ENCODE measurements around the gene FFAR1.

FFAR1 gene

GRCh38 chr19:35365303-35365702 is 17.6 kb downstream of the FFAR1 start:
- no peak for TF ChIP-seq CSDC2 (CRISPR knock-in tag; IDR thresholded peaks at IDR 0.05)
- TF ChIP-seq ZC3H10 (CRISPR knock-in tag; IDR thresholded peaks at IDR 0.05), result no peak
- TF ChIP-seq, protein P1, sequence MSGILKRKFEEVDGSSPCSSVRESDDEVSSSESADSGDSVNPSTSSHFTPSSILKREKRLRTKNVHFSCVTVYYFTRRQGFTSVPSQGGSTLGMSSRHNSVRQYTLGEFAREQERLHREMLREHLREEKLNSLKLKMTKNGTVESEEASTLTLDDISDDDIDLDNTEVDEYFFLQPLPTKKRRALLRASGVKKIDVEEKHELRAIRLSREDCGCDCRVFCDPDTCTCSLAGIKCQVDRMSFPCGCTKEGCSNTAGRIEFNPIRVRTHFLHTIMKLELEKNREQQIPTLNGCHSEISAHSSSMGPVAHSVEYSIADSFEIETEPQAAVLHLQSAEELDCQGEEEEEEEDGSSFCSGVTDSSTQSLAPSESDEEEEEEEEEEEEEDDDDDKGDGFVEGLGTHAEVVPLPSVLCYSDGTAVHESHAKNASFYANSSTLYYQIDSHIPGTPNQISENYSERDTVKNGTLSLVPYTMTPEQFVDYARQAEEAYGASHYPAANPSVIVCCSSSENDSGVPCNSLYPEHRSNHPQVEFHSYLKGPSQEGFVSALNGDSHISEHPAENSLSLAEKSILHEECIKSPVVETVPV (CRISPR knock-in tag; IDR thresholded peaks at IDR 0.05), result no peak
- TF ChIP-seq ZNF565 (CRISPR knock-in tag; conservative IDR thresholded peaks at IDR 0.05; ENCODE audit: low read depth), result no peak
- no peak for TF ChIP-seq TOX (CRISPR knock-in tag; IDR thresholded peaks at IDR 0.05; ENCODE audit: borderline replicate concordance)
- TF ChIP-seq SNAI2 (CRISPR knock-in tag; IDR thresholded peaks at IDR 0.05), result no peak
- no peak for TF ChIP-seq OSR1 (CRISPR knock-in tag; IDR thresholded peaks at IDR 0.05)
- TF ChIP-seq ZFP3 (CRISPR knock-in tag; IDR thresholded peaks at IDR 0.05), result no peak
- TF ChIP-seq ZFP30 (CRISPR knock-in tag; IDR thresholded peaks at IDR 0.05), result no peak
- TF ChIP-seq, protein P2, sequence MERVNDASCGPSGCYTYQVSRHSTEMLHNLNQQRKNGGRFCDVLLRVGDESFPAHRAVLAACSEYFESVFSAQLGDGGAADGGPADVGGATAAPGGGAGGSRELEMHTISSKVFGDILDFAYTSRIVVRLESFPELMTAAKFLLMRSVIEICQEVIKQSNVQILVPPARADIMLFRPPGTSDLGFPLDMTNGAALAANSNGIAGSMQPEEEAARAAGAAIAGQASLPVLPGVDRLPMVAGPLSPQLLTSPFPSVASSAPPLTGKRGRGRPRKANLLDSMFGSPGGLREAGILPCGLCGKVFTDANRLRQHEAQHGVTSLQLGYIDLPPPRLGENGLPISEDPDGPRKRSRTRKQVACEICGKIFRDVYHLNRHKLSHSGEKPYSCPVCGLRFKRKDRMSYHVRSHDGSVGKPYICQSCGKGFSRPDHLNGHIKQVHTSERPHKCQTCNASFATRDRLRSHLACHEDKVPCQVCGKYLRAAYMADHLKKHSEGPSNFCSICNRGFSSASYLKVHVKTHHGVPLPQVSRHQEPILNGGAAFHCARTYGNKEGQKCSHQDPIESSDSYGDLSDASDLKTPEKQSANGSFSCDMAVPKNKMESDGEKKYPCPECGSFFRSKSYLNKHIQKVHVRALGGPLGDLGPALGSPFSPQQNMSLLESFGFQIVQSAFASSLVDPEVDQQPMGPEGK (CRISPR knock-in tag; IDR thresholded peaks at IDR 0.05; ENCODE audit: borderline replicate concordance), result no peak
- TF ChIP-seq ISL1 (CRISPR knock-in tag; IDR thresholded peaks at IDR 0.05), result no peak

DNA sequence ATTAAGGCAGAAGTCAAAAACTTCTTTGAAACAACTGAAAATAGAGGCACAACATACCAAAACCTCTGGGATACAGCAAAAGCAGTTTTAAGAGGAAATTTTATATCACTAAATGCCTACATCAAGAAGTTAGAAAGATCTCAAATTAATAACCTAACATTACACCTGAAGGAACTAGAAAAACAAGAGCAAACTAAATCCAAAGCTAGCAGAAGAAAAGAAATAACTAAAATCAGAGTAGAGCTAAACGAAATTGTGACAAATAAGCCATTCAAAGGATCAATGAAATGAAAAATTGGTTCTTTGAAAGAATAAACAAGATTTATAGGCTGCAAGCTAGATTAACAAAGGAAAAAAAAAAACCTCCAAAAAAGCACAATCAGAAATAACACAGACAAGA is 20.7 kb downstream of the FFAR1 start:
- no peak for ATAC-seq
- no peak for TF ChIP-seq GLIS3 (CRISPR knock-in tag; IDR thresholded peaks at IDR 0.05)
- no peak for TF ChIP-seq BACH2 (CRISPR knock-in tag; IDR thresholded peaks at IDR 0.05; ENCODE audit: borderline replicate concordance)
- no peak for TF ChIP-seq ISL1 (CRISPR knock-in tag; IDR thresholded peaks at IDR 0.05)
- no peak for TF ChIP-seq PPARA (CRISPR knock-in tag; IDR thresholded peaks at IDR 0.05; ENCODE audit: borderline replicate concordance)
- TF ChIP-seq, protein P1 (CRISPR knock-in tag; IDR thresholded peaks at IDR 0.05), result no peak
- no peak for TF ChIP-seq TCF4 (CRISPR knock-in tag; IDR thresholded peaks at IDR 0.05; ENCODE audit: borderline replicate concordance)

More at GRCh38 chr19:35365303-35365702, 17.6 kb downstream of the FFAR1 start:
- ATAC-seq, result no peak

DNA sequence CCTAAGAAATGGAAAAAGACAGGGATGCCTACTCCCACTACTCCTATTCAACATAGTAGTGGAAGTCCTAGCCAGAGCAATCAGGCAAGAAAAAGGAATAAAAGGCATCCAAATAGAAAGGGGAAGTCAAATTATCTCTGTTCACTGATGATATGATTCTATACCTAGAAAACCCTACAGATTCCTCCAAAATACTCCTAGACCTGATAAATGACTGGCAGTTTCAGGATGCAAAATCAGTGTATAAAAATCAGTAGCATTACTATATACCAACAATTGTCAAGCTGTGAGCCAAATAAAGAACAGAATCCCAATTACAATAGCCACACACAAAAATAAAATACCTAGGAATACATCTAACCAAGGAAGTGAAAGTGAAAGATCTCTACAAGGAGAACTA is 21.8 kb downstream of the FFAR1 start:
- ATAC-seq, result no peak
- TF ChIP-seq, protein P3, sequence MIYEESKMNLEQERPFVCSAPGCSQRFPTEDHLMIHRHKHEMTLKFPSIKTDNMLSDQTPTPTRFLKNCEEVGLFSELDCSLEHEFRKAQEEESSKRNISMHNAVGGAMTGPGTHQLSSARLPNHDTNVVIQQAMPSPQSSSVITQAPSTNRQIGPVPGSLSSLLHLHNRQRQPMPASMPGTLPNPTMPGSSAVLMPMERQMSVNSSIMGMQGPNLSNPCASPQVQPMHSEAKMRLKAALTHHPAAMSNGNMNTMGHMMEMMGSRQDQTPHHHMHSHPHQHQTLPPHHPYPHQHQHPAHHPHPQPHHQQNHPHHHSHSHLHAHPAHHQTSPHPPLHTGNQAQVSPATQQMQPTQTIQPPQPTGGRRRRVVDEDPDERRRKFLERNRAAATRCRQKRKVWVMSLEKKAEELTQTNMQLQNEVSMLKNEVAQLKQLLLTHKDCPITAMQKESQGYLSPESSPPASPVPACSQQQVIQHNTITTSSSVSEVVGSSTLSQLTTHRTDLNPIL (CRISPR knock-in tag; IDR thresholded peaks at IDR 0.05; ENCODE audit: low read depth), result no peak
- TF ChIP-seq ZNF70 (CRISPR knock-in tag; IDR thresholded peaks at IDR 0.05), result no peak
- TF ChIP-seq SNAI2 (CRISPR knock-in tag; IDR thresholded peaks at IDR 0.05), result no peak
- TF ChIP-seq TOX (CRISPR knock-in tag; IDR thresholded peaks at IDR 0.05; ENCODE audit: borderline replicate concordance), result no peak
- TF ChIP-seq BACH2 (CRISPR knock-in tag; IDR thresholded peaks at IDR 0.05; ENCODE audit: borderline replicate concordance), result no peak
- no peak for TF ChIP-seq CSDC2 (CRISPR knock-in tag; IDR thresholded peaks at IDR 0.05)
- TF ChIP-seq, protein P4, sequence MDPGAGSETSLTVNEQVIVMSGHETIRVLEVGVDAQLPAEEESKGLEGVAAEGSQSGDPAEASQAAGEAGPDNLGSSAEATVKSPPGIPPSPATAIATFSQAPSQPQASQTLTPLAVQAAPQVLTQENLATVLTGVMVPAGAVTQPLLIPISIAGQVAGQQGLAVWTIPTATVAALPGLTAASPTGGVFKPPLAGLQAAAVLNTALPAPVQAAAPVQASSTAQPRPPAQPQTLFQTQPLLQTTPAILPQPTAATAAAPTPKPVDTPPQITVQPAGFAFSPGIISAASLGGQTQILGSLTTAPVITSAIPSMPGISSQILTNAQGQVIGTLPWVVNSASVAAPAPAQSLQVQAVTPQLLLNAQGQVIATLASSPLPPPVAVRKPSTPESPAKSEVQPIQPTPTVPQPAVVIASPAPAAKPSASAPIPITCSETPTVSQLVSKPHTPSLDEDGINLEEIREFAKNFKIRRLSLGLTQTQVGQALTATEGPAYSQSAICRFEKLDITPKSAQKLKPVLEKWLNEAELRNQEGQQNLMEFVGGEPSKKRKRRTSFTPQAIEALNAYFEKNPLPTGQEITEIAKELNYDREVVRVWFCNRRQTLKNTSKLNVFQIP (CRISPR knock-in tag; IDR thresholded peaks at IDR 0.05; ENCODE audit: borderline replicate concordance, low read depth), result no peak
- TF ChIP-seq TCF4 (CRISPR knock-in tag; IDR thresholded peaks at IDR 0.05; ENCODE audit: borderline replicate concordance), result no peak
- TF ChIP-seq, protein P5, sequence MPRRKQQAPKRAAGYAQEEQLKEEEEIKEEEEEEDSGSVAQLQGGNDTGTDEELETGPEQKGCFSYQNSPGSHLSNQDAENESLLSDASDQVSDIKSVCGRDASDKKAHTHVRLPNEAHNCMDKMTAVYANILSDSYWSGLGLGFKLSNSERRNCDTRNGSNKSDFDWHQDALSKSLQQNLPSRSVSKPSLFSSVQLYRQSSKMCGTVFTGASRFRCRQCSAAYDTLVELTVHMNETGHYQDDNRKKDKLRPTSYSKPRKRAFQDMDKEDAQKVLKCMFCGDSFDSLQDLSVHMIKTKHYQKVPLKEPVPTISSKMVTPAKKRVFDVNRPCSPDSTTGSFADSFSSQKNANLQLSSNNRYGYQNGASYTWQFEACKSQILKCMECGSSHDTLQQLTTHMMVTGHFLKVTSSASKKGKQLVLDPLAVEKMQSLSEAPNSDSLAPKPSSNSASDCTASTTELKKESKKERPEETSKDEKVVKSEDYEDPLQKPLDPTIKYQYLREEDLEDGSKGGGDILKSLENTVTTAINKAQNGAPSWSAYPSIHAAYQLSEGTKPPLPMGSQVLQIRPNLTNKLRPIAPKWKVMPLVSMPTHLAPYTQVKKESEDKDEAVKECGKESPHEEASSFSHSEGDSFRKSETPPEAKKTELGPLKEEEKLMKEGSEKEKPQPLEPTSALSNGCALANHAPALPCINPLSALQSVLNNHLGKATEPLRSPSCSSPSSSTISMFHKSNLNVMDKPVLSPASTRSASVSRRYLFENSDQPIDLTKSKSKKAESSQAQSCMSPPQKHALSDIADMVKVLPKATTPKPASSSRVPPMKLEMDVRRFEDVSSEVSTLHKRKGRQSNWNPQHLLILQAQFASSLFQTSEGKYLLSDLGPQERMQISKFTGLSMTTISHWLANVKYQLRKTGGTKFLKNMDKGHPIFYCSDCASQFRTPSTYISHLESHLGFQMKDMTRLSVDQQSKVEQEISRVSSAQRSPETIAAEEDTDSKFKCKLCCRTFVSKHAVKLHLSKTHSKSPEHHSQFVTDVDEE (CRISPR knock-in tag; IDR thresholded peaks at IDR 0.05), result no peak
- no peak for TF ChIP-seq ZNF8 (CRISPR knock-in tag; IDR thresholded peaks at IDR 0.05)
- no peak for TF ChIP-seq GLIS3 (CRISPR knock-in tag; IDR thresholded peaks at IDR 0.05)
- no peak for TF ChIP-seq ISL1 (CRISPR knock-in tag; IDR thresholded peaks at IDR 0.05)
- no peak for TF ChIP-seq PPARA (CRISPR knock-in tag; IDR thresholded peaks at IDR 0.05; ENCODE audit: borderline replicate concordance)

Data from SK-N-SH treated with all-trans-retinoic acid at 6 μM for 48 hours (cell line).